ENCODE data around the gene VENTX.

DNA sequence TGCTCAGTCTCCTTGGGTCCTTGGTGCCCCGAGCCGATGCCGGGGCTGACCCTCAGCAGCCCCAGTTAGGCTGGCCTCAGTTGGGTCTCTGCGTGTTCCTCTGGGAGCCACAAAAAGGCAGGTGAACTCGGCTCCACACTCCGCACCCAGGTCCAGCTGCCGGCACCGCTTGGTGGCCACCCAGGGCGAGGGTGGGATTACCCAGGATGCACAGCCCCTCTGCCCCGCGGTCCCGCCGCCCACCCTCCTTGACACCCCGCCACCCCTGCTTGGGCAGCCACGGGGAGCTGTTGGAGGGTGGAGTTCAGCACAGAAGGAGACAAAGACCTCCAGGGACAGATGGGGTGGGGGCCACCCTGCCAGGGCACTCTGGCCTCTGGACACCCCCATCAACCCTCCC lies 17.7 kb downstream of the VENTX start:
- TF ChIP-seq, protein P1, sequence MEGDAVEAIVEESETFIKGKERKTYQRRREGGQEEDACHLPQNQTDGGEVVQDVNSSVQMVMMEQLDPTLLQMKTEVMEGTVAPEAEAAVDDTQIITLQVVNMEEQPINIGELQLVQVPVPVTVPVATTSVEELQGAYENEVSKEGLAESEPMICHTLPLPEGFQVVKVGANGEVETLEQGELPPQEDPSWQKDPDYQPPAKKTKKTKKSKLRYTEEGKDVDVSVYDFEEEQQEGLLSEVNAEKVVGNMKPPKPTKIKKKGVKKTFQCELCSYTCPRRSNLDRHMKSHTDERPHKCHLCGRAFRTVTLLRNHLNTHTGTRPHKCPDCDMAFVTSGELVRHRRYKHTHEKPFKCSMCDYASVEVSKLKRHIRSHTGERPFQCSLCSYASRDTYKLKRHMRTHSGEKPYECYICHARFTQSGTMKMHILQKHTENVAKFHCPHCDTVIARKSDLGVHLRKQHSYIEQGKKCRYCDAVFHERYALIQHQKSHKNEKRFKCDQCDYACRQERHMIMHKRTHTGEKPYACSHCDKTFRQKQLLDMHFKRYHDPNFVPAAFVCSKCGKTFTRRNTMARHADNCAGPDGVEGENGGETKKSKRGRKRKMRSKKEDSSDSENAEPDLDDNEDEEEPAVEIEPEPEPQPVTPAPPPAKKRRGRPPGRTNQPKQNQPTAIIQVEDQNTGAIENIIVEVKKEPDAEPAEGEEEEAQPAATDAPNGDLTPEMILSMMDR (IDR thresholded peaks at IDR 0.05; ENCODE audit: low read depth, low read length, poor library complexity, severe bottlenecking): no peak
- TF ChIP-seq EZH2phosphoT487 (IDR thresholded peaks at IDR 0.05; ENCODE audit: borderline replicate concordance, low read length): no peak

All from DOHH2 (cell line).